IPS-15b (cell line): ENCODE measurements around the gene ATP8B3.
A peak's percentile ranks its signal among the peaks of the same experiment; 100 is the strongest.

Experiments
- H3K27me3 ChIP-seq: one replicate; pipeline ENCODE4 v1.6.1; 2013; ENCODE audit warnings: low read length; ENCODE audit not compliant: control insufficient read depth, insufficient read depth
- H3K36me3 ChIP-seq: one replicate; pipeline ENCODE4 v1.6.1; 2013; ENCODE audit warnings: low read length; ENCODE audit not compliant: control insufficient read depth, insufficient read depth
- H3K4me1 ChIP-seq: one replicate; pipeline ENCODE4 v1.6.1; 2013; ENCODE audit warnings: mild to moderate bottlenecking, low read length; ENCODE audit not compliant: control insufficient read depth, insufficient read depth
- H3K4me3 ChIP-seq: one replicate; pipeline ENCODE4 v1.5.1; 2013; ENCODE audit warnings: low read depth, low read length
- H3K9ac ChIP-seq: one replicate; pipeline ENCODE4 v1.6.1; 2013; ENCODE audit warnings: low read depth, mild to moderate bottlenecking, low read length
- H3K9me3 ChIP-seq: one replicate; pipeline ENCODE4 v1.6.1; 2013; ENCODE audit warnings: mild to moderate bottlenecking, low read length; ENCODE audit not compliant: control insufficient read depth, insufficient read depth

Gene ATP8B3

DNA sequence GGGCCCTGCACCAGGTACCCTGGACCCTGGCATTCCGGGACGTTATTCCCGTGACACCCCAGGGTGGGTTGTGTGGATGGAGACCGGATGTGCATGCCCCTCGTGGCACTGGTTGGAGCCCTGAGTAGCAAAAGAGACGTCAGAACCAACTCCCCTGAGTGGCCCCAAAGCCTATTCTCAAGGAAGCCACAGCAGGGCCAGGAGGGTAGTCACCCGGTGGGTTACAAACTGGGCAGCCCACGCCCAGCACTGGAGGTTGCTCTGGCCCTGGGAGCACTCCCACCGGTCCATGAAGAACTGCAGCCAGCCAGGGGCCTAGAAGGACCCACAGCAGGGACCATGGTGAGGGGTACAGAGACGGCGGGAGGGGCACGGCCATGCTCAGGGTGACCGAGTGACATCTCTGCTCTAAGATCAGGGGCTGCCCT lies 43.8 kb upstream of the ATP8B3 start:
- H3K9ac ChIP-seq = no peak overlapping the region
- peaks cover 7% of the 10 kb centered on the region for H3K4me1 ChIP-seq
- H3K4me3 ChIP-seq = peak overlapping the region; percentile 45
- H3K36me3 ChIP-seq = peaks cover 3% of the 10 kb centered on the region
- H3K27me3 ChIP-seq = peaks cover under 1% of the 10 kb centered on the region
- H3K9me3 ChIP-seq = no peaks in the 10 kb centered on the region

GRCh38 chr19:1855040-1855827 lies 43.2 kb upstream of the ATP8B3 start:
- no peaks in the 10 kb centered on the region for H3K27me3 ChIP-seq
- peaks cover 3% of the 10 kb centered on the region for H3K36me3 ChIP-seq
- H3K9me3 ChIP-seq = no peaks in the 10 kb centered on the region
- H3K4me1 ChIP-seq = peaks cover 7% of the 10 kb centered on the region
- H3K9ac ChIP-seq = no peak overlapping the region
- peak overlapping the region; percentile 45 for H3K4me3 ChIP-seq

DNA sequence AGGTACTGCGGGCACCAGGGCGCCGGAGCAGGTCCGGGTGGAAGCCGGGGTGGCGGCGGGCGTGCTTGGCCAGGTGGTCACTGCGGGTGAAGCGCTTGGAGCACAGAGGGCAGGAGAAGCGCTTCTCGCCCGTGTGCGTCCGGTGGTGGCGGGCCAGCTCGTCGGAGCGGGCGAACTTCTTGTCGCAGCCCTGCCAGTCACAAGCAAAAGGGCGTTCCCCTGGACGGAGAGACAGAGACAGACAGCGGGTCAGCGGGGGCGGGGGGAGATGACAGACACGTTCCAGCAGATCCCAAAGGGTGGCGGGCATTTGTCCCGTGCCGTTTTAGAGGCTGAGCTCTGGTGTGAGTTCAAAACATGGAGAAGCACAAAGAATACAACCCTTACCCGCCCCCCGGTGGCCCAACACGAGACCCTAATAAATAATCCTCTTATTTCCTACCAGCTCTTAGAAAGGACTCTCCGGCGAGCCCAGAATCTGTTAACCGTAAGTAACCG lies 42.5 kb upstream of the ATP8B3 start:
- Histone ChIP-seq H3K9me3 (no peaks in the 10 kb centered on the region), H3K36me3 (peaks cover 3% of the 10 kb centered on the region), H3K4me3 (peak overlapping the region; percentile 35), H3K27me3 (no peaks in the 10 kb centered on the region), H3K4me1 (peaks cover 7% of the 10 kb centered on the region), H3K9ac (no peak overlapping the region)

- H3K9me3 ChIP-seq = no peaks in the 10 kb centered on the region
- H3K27me3 ChIP-seq = no peaks in the 10 kb centered on the region
- no peak overlapping the region for H3K9ac ChIP-seq
- H3K36me3 ChIP-seq = peaks cover 3% of the 10 kb centered on the region
- H3K4me1 ChIP-seq = peaks cover 6% of the 10 kb centered on the region
- no peak overlapping the region for H3K4me3 ChIP-seq
Measured at GRCh38 chr19:1854039-1854541, 42.0 kb upstream of the ATP8B3 start.

- peaks cover 5% of the 10 kb centered on the region for H3K4me1 ChIP-seq
- no peak overlapping the region for H3K4me3 ChIP-seq
- H3K9ac ChIP-seq = no peak overlapping the region
- H3K9me3 ChIP-seq = no peaks in the 10 kb centered on the region
- H3K27me3 ChIP-seq = no peaks in the 10 kb centered on the region
- H3K36me3 ChIP-seq = peaks cover 3% of the 10 kb centered on the region
Measured at GRCh38 chr19:1853295-1854038, 41.4 kb upstream of the ATP8B3 start.

- H3K4me1 ChIP-seq = peaks cover 5% of the 10 kb centered on the region
- H3K4me3 ChIP-seq = no peak overlapping the region
- no peaks in the 10 kb centered on the region for H3K27me3 ChIP-seq
- H3K36me3 ChIP-seq = peaks cover 3% of the 10 kb centered on the region
- no peak overlapping the region for H3K9ac ChIP-seq
- no peaks in the 10 kb centered on the region for H3K9me3 ChIP-seq
Measured at GRCh38 chr19:1852581-1853128, 40.6 kb upstream of the ATP8B3 start.

- Histone ChIP-seq H3K9me3 (no peaks in the 10 kb centered on the region), H3K4me3 (peak overlapping the region; percentile 48), H3K9ac (peak overlapping the region; percentile 47), H3K27me3 (no peaks in the 10 kb centered on the region), H3K36me3 (peaks cover 3% of the 10 kb centered on the region), H3K4me1 (peaks cover 5% of the 10 kb centered on the region)
Measured at GRCh38 chr19:1851654-1852580, 39.8 kb upstream of the ATP8B3 start.

- H3K9me3 ChIP-seq = no peaks in the 10 kb centered on the region
- peak overlapping the region; percentile 47 for H3K9ac ChIP-seq
- H3K4me1 ChIP-seq = peaks cover 3% of the 10 kb centered on the region
- H3K27me3 ChIP-seq = no peaks in the 10 kb centered on the region
- peak overlapping the region; percentile 48 for H3K4me3 ChIP-seq
- peaks cover 3% of the 10 kb centered on the region for H3K36me3 ChIP-seq
Measured at GRCh38 chr19:1850809-1851653, 39.0 kb upstream of the ATP8B3 start.

- Histone ChIP-seq H3K4me1 (no peaks in the 10 kb centered on the region), H3K4me3 (no peak overlapping the region), H3K36me3 (peaks cover 3% of the 10 kb centered on the region), H3K9ac (no peak overlapping the region), H3K9me3 (no peaks in the 10 kb centered on the region), H3K27me3 (no peaks in the 10 kb centered on the region)
Measured at GRCh38 chr19:1849886-1850398, 37.9 kb upstream of the ATP8B3 start.

DNA sequence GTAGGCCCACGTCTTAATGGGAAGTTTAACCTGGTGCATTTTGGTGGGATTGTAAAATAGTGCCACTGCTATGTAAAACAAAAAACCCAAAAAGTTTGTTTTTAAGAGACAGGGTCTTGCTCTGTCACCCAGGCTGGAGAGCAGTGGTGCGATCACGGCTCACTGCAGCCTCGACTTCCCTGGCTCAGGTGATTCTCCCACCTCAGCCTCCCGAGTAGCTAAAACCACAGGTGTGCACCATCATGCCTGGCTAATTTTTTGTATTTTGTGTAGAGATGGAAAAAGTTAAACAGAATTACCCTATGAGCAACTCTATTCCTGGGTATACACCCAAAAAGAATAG lies 37.0 kb upstream of the ATP8B3 start:
- Histone ChIP-seq H3K4me1 (no peaks in the 10 kb centered on the region), H3K36me3 (peaks cover 1% of the 10 kb centered on the region), H3K4me3 (peak overlapping the region; percentile 91)

More for the DNA sequence above, 37.0 kb upstream of the ATP8B3 start:
- Histone ChIP-seq H3K9me3 (no peaks in the 10 kb centered on the region), H3K9ac (no peak overlapping the region), H3K27me3 (no peaks in the 10 kb centered on the region)
